Gastrocnemius medialis (tissue), 4 donors: Measurements from ENCODE around the gene MED16. TPM values are rescaled to one million over a fixed set of nuclear protein-coding genes. Genes with fewer than 3 reads are reported as not detected.
"Not testable (repeated sequence)": the region's sequence is repeated elsewhere in the genome, so short reads cannot be mapped to it uniquely, and the experiment has no call there.

Experiments
- ATAC-seq, 2 donors: fragments of 150-250 bp; one replicate each; pipeline ENCODE4 v1.9.1; 2016
- DNase-seq, 2 donors: peaks; one replicate each; pipeline ENCODE4 v3.0.0-alpha.2; 2019
- H3K27ac ChIP-seq, 4 donors: fragments of 200-600 bp; sonication (generic); 1 replicate in 1 of 4; 2 replicates in 3 of 4; pipeline ENCODE4 v1.5.1; 2016 to 2018; ENCODE audit warnings: mild to moderate bottlenecking in 2 of 4, moderate library complexity in 1 of 4
- H3K27me3 ChIP-seq, 3 donors: fragments of 200-600 bp; sonication (generic) in 2 of 3; 1 replicate in 1 of 3; 2 replicates in 2 of 3; pipeline versions ENCODE4 v1.5.1 to v1.6.0; 2016 to 2019; ENCODE audit warnings: mild to moderate bottlenecking in 1 of 3, moderate library complexity in 1 of 3
- H3K36me3 ChIP-seq, 2 donors: fragments of 200-600 bp; sonication (generic) in 1 of 2; one replicate each; pipeline ENCODE4 v1.5.1; 2017 to 2018
- H3K4me1 ChIP-seq, 2 donors: fragments of 200-600 bp; sonication (generic) in 1 of 2; one replicate each; pipeline ENCODE4 v1.5.1; 2016 to 2017; ENCODE audit warnings: mild to moderate bottlenecking in 2 of 2
- H3K4me3 ChIP-seq, 4 donors: fragments of 200-600 bp; sonication (generic) in 3 of 4; 1 replicate in 1 of 4; 2 replicates in 3 of 4; pipeline ENCODE4 v1.5.1; 2016 to 2019; ENCODE audit warnings: mild to moderate bottlenecking in 2 of 4
- H3K9me3 ChIP-seq, 3 donors: fragments of 200-600 bp; sonication (generic) in 2 of 3; 1 replicate in 1 of 3; 2 replicates in 2 of 3; pipeline ENCODE4 v1.5.1; 2016 to 2019
- CTCF ChIP-seq, 5 experiments: fragments of 450-650 bp in 3 of 5; fragments of 200-600 bp in 2 of 5; sonication (generic) in 2 of 5; IDR thresholded peaks in 4 of 5; conservative IDR thresholded peaks in 1 of 5; 1 replicate in 4 of 5; 2 replicates in 1 of 5; pipeline ENCODE4 v1.5.1; 2016 to 2019; ENCODE audit warnings: antibody characterized with exemption in 5 of 5, mild to moderate bottlenecking in 3 of 5, moderate library complexity in 3 of 5
- POLR2A ChIP-seq, 2 donors: fragments of 450-650 bp; IDR thresholded peaks; one replicate each; pipeline ENCODE4 v1.6.1; 2017; ENCODE audit warnings: antibody characterized with exemption in 2 of 2, mild to moderate bottlenecking in 2 of 2, moderate library complexity in 2 of 2
- in situ Hi-C, 4 donors: fragments of 200-750 bp; cut with MboI; loops; one replicate each; pipeline versions ENCODE4 v1.15.0 to v1.8.0; 2017; ENCODE audit warnings: low sequenced_read_pairs in 4 of 4
- intact Hi-C: fragments of 100-400 bp; cut with DNase I; formaldehyde crosslinking; loops from one replicate; pipeline ENCODE4 v1.15.1; 2023; ENCODE audit warnings: low total_unique reads
- total RNA-seq, 4 donors: library from RNA; depleted of rRNA; stranded (reverse); fragments of >200 nt; gene quantifications; one replicate each; pipeline versions ENCODE4 v1.1.0 to v1.2.3, GENCODE V29; 2016

MED16 gene
- total RNA-seq, 4 donors from 2014 or later, result 22.0 to 67.6 (median 54.6) TPM

GRCh38 chr19:855142-855541 is 37.8 kb downstream of the MED16 start:
- H3K9me3 ChIP-seq, result no peaks in the 10 kb centered on the region
- intact Hi-C loops (loop anchor here (5.0 kb wide), 1 partner anchor 127 kb away; the partner anchor contains the start of gene WDR18), in situ Hi-C loops (loop anchor here in 1 of 4 donors (25.0 kb wide), 1 partner anchor 132 kb away; the partner anchor contains the start of gene WDR18)
- no peak overlapping the region for H3K4me3 ChIP-seq
- no peak overlapping the region for H3K27ac ChIP-seq
- no peaks in the 10 kb centered on the region for H3K36me3 ChIP-seq
- peaks cover 48 to 67% (median 54%) of the 10 kb centered on the region in 3 donors for H3K27me3 ChIP-seq
- ATAC-seq, result no peak
- no peak for TF ChIP-seq POLR2A (IDR thresholded peaks at IDR 0.05)
- no peak for TF ChIP-seq CTCF (IDR thresholded peaks at IDR 0.05 in 4 of 5, conservative IDR thresholded peaks at IDR 0.05 in 1 of 5)
- peaks cover 0 to 6% of the 10 kb centered on the region in 2 donors for H3K4me1 ChIP-seq
- no peak for DNase-seq

- H3K27me3 ChIP-seq, result peaks cover 42 to 61% (median 48%) of the 10 kb centered on the region in 3 donors
- no peak overlapping the region for H3K4me3 ChIP-seq
- peaks cover 0 to 6% of the 10 kb centered on the region in 2 donors for H3K4me1 ChIP-seq
- ATAC-seq, result no peak
- H3K36me3 ChIP-seq, result no peaks in the 10 kb centered on the region
- intact Hi-C loops (no loop called here), in situ Hi-C loops (loop anchor here in 1 of 4 donors (25.0 kb wide), 1 partner anchor 133 kb away; the partner anchor contains the start of gene WDR18)
- H3K9me3 ChIP-seq, result no peaks in the 10 kb centered on the region
- DNase-seq, result no peak
- TF ChIP-seq CTCF (IDR thresholded peaks at IDR 0.05 in 4 of 5, conservative IDR thresholded peaks at IDR 0.05 in 1 of 5) (no peak), POLR2A (IDR thresholded peaks at IDR 0.05) (no peak)
- H3K27ac ChIP-seq, result no peak overlapping the region
Observed at GRCh38 chr19:854549-854948, 38.4 kb downstream of the MED16 start.

- DNase-seq, intact Hi-C loops, H3K36me3 ChIP-seq, H3K4me1 ChIP-seq, ATAC-seq, H3K27ac ChIP-seq, H3K4me3 ChIP-seq, H3K9me3 ChIP-seq: not testable (repeated sequence)
- in situ Hi-C loops, result loop anchor here in 1 of 4 donors (25.0 kb wide), 1 partner anchor 134 kb away; the partner anchor contains the start of gene WDR18
- peaks cover 42 to 55% (median 42%) of the 10 kb centered on the region in 3 donors for H3K27me3 ChIP-seq
Observed at GRCh38 chr19:853614-854220, 39.3 kb downstream of the MED16 start.

- DNase-seq (no peak), ATAC-seq (no peak)
- in situ Hi-C loops, result loop anchor here in 1 of 4 donors (25.0 kb wide), 1 partner anchor 134 kb away; the partner anchor contains the start of gene WDR18
- H3K36me3 ChIP-seq, result no peaks in the 10 kb centered on the region
- H3K9me3 ChIP-seq, result no peaks in the 10 kb centered on the region
- H3K27me3 ChIP-seq, result peaks cover 43 to 56% (median 47%) of the 10 kb centered on the region in 3 donors
- peaks cover 0 to 6% of the 10 kb centered on the region in 2 donors for H3K4me1 ChIP-seq
- H3K4me3 ChIP-seq, result no peak overlapping the region
- intact Hi-C loops, result no loop called here
- H3K27ac ChIP-seq, result no peak overlapping the region
- TF ChIP-seq POLR2A (IDR thresholded peaks at IDR 0.05) (no peak), CTCF (IDR thresholded peaks at IDR 0.05 in 4 of 5, conservative IDR thresholded peaks at IDR 0.05 in 1 of 5) (no peak)
Observed at GRCh38 chr19:853014-853585, 39.9 kb downstream of the MED16 start.
